ENCODE results near the gene MEAF6. TPM values are rescaled to one million over a fixed set of nuclear protein-coding genes. Genes with fewer than 3 reads are reported as not detected.
A peak's percentile ranks its signal among the peaks of the same experiment; 100 is the strongest.

The MEAF6 gene
- total and polyA plus RNA-seq, 2 experiments from 2014 or later: 60.1 to 64.5 TPM

DNA sequence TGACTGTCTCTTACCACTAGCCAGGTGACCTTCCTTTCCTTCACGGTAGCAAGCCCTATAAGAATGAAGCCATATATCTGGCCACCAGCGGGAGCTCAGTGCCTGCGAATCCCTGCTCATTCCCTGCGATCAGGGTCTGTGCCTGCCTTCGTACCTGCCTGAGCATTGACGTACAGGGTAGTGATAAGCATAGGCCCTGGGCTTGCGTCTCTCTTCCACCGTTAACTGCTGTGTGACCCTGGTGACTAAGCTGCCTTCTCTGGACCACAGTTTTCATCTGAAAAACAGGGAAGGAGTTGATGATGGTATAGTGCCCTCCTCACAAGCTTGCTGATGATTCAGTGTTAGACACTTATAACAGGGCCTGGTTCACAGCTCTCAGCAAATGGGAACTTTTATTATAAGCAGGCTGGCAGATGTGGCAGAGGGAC, 36.1 kb downstream of the MEAF6 start:
- no peak overlapping the region for H3K27ac Mint-ChIP-seq
- H3K4me1 Mint-ChIP-seq: peaks cover 41% of the 10 kb centered on the region
- peaks cover 6% of the 10 kb centered on the region for H3K27me3 ChIP-seq (ENCODE audit: insufficient read depth)
- H3K27ac ChIP-seq (ENCODE audit: low read depth): 0 out of 2 replicates have a peak overlapping the region, but pooled peaks have one; percentile 14
- DNase-seq (ENCODE audit: low spot score): no peak
- H3K4me2 ChIP-seq: no peak overlapping the region
- TF ChIP-seq ETS1 (IDR thresholded peaks at IDR 0.05): no peak
- no peak for TF ChIP-seq CTCF (conservative IDR thresholded peaks at IDR 0.05; ENCODE audit: low read depth in 2 of 2)
- TF ChIP-seq NANOG (IDR thresholded peaks at IDR 0.05; ENCODE audit: borderline replicate concordance): no peak
- no peak for TF ChIP-seq EZH2 (IDR thresholded peaks at IDR 0.05; ENCODE audit: low read depth, unreplicated experiment)
- TF ChIP-seq ZNF462 (CRISPR knock-in tag; IDR thresholded peaks at IDR 0.05): no peak
- TF ChIP-seq CREB1 (CRISPR knock-in tag; IDR thresholded peaks at IDR 0.05; ENCODE audit: low read depth): no peak
- TF ChIP-seq ZNF114 (CRISPR knock-in tag; IDR thresholded peaks at IDR 0.05): no peak
- no peak for TF ChIP-seq REST (IDR thresholded peaks at IDR 0.05; ENCODE audit: unreplicated experiment)
- TF ChIP-seq POLR2AphosphoS5 (IDR thresholded peaks at IDR 0.05; ENCODE audit: low read depth): no peak
- H3F3A ChIP-seq (replicated peaks; ENCODE audit: low read depth): no peaks in the 10 kb centered on the region
- H3K79me2 ChIP-seq (replicated peaks; ENCODE audit: insufficient read depth): peaks cover 29% of the 10 kb centered on the region
- H2AFZ ChIP-seq: no peak overlapping the region
- peaks cover 45% of the 10 kb centered on the region for H3K36me3 Mint-ChIP-seq (ENCODE audit: low read depth)
- no peaks in the 10 kb centered on the region for H3K36me3 ChIP-seq (ENCODE audit: insufficient read depth)
- H4K20me1 ChIP-seq (replicated peaks; ENCODE audit: insufficient read depth): no peaks in the 10 kb centered on the region; the same call in 1 of the 2 replicates
- H3K9me3 Mint-ChIP-seq: no peaks in the 10 kb centered on the region
- H3K4me1 ChIP-seq (ENCODE audit: insufficient read depth): peaks cover 39% of the 10 kb centered on the region
- no peak for ATAC-seq
- no peaks in the 10 kb centered on the region for H3K9me2 ChIP-seq (ENCODE audit: insufficient read depth)
- no peak overlapping the region for H3K4me3 Mint-ChIP-seq
- H3K4me3 ChIP-seq: no peak overlapping the region
- H3K27me3 Mint-ChIP-seq (ENCODE audit: insufficient read depth, low read depth, poor library complexity): peaks cover 15% of the 10 kb centered on the region
